ENCODE results near the gene LINC00237. TPM values are rescaled to one million over a fixed set of nuclear protein-coding genes. Genes with fewer than 3 reads are reported as not detected.

LINC00237 gene
- total RNA-seq (under 1 TPM in 1 of 9 donors, not detected in 8; 0.14 TPM), polyA plus RNA-seq (not detected)
- long read RNA-seq, donor 1: 0 reads
- long read RNA-seq, donor 2: 0 reads
- long read RNA-seq, donor 3: 0 reads
- long read RNA-seq, donor 4: 0 reads
- long read RNA-seq, donor 5: 0 reads
- long read RNA-seq, donor 6: 0 reads
- long read RNA-seq, donor 7: 0 reads
- long read RNA-seq, donor 8: 0 reads
- long read RNA-seq, donor 9: 0 reads
- long read RNA-seq, donor 10: 0 reads

GRCh38 chr20:21106171-21107017 is at the start of gene LINC00237:
Gene LINC00237, minus strand, starts transcription at chr20:21106358.
- Histone ChIP-seq H3K4me3 (no peak within 1 kb of the TSS), H3K9me3 (replicated peaks in 1 of 3) (no peaks in the 10 kb centered on the region), H3K36me3 (replicated peaks in 1 of 2) (no peaks in the 10 kb centered on the region), H3K27ac (no peak within 1 kb of the TSS), H3K27me3 (peaks cover 62% of the 10 kb centered on the region), H3K4me1 (replicated peaks in 1 of 2) (peaks cover 7 to 19% of the 10 kb centered on the region in 2 donors)
- intact Hi-C loops (cut with DNase I): no loop called here
- no peak for TF ChIP-seq POLR2A (IDR thresholded peaks at IDR 0.05)
- TF ChIP-seq, protein P1, sequence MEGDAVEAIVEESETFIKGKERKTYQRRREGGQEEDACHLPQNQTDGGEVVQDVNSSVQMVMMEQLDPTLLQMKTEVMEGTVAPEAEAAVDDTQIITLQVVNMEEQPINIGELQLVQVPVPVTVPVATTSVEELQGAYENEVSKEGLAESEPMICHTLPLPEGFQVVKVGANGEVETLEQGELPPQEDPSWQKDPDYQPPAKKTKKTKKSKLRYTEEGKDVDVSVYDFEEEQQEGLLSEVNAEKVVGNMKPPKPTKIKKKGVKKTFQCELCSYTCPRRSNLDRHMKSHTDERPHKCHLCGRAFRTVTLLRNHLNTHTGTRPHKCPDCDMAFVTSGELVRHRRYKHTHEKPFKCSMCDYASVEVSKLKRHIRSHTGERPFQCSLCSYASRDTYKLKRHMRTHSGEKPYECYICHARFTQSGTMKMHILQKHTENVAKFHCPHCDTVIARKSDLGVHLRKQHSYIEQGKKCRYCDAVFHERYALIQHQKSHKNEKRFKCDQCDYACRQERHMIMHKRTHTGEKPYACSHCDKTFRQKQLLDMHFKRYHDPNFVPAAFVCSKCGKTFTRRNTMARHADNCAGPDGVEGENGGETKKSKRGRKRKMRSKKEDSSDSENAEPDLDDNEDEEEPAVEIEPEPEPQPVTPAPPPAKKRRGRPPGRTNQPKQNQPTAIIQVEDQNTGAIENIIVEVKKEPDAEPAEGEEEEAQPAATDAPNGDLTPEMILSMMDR (IDR thresholded peaks at IDR 0.05): no peak
- DNase-seq: no peak
- 6 to 9% (median 8%) methylated on average over 23 to 43 of the region's 43 CpGs for WGBS, 4 donors

DNA sequence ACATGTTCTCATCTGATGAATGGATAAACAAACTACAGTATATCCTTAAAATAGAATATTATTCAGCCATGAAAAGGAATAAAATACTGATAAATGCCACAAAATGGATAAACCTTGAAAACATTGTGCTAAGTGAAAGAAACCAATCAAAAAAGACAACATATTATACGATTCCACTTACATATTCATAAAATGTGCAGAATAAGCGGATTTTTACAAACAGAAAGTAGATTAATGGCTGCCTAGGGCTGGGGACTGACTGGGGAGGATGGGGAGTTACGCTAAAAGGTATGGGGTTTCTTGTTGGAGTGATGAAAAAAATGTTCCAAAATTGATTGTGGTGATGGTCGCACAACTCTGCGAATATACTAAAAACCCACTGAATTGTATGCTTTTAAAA is 49.1 kb upstream of the LINC00237 start:
- H3K27ac ChIP-seq: no peak overlapping the region
- H3K4me3 ChIP-seq: no peak overlapping the region
- no peaks in the 10 kb centered on the region for H3K27me3 ChIP-seq
- WGBS, 4 donors: 97 to 99% (median 98%) methylated on average over 5 of the region's 5 CpGs
- no peaks in the 10 kb centered on the region for H3K4me1 ChIP-seq (replicated peaks in 1 of 2)
- H3K36me3 ChIP-seq (replicated peaks in 1 of 2): no peaks in the 10 kb centered on the region
- no peaks in the 10 kb centered on the region for H3K9me3 ChIP-seq (replicated peaks in 1 of 3)
- no peak for DNase-seq
- intact Hi-C loops (cut with DNase I): no loop called here
- TF ChIP-seq, protein P1 (IDR thresholded peaks at IDR 0.05): no peak

- intact Hi-C loops (cut with DNase I): no loop called here
- Histone ChIP-seq H3K27ac (no peak overlapping the region), H3K36me3 (replicated peaks in 1 of 2) (no peaks in the 10 kb centered on the region), H3K9me3 (replicated peaks in 1 of 3) (no peaks in the 10 kb centered on the region), H3K27me3 (no peaks in the 10 kb centered on the region), H3K4me1 (replicated peaks in 1 of 2) (no peaks in the 10 kb centered on the region), H3K4me3 (no peak overlapping the region)
- no peak for DNase-seq
- 48 to 94% (median 86%) methylated on average over 2 of the region's 2 CpGs for WGBS, 4 donors
- TF ChIP-seq, protein P1 (IDR thresholded peaks at IDR 0.05): no peak
- TF ChIP-seq POLR2A (IDR thresholded peaks at IDR 0.05): no peak
Measured at GRCh38 chr20:21154692-21155091, 48.5 kb upstream of the LINC00237 start.

- 92 to 97% (median 95%) methylated on average over 5 of the region's 5 CpGs for WGBS, 4 donors
Measured at GRCh38 chr20:21151791-21152190, 45.6 kb upstream of the LINC00237 start.

More at GRCh38 chr20:21151791-21152190, 45.6 kb upstream of the LINC00237 start:
- Histone ChIP-seq H3K4me3 (no peak overlapping the region), H3K9me3 (replicated peaks in 1 of 3) (no peaks in the 10 kb centered on the region), H3K27ac (no peak overlapping the region), H3K4me1 (replicated peaks in 1 of 2) (no peaks in the 10 kb centered on the region), H3K27me3 (no peaks in the 10 kb centered on the region), H3K36me3 (replicated peaks in 1 of 2) (no peaks in the 10 kb centered on the region)
- intact Hi-C loops (cut with DNase I): no loop called here
- TF ChIP-seq, protein P1 (IDR thresholded peaks at IDR 0.05): no peak
- TF ChIP-seq POLR2A (IDR thresholded peaks at IDR 0.05): no peak
- no peak for DNase-seq

Data from adrenal gland (tissue), 19 donors.